ENCODE measurements around the gene AP3M1. TPM values are rescaled to one million over a fixed set of nuclear protein-coding genes. Genes with fewer than 3 reads are reported as not detected.
A peak's percentile ranks its signal among the peaks of the same experiment; 100 is the strongest.

The AP3M1 gene
- polyA plus RNA-seq, 1 experiment = 31.7 TPM

DNA sequence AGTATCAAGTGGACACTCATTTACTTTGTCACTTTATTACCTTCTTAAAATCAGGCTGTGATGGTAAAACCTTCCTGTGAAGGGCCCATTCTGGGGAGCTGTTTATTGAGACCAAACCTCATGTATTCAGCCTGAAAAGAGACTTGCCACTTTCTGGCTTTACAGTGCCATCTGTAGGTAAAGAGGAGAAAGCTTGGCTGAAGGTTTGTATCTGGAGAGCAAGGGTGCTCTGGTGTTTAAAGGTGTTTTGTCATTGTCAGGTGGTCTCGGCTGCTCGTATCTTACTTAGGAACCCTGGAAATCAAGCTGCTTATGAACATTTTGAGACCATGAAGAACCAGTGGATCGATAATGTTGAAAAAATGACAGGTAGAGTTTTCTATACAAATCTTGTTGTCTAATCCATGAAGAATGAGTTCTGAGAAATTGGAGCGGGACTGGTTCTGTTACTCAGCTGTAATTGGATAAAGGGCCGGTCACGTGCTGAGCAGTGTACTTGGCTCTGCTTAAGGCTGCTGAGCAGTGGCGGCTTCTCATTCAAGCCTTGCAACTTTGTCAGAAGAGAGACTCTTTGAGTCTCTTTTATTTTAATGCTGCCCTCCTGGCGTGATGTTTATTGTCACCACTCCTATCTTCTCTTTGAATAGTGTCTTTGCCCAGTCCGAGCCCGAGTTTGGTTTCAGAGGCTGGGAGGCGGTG, 46.9 kb downstream of the AP3M1 start:
- DNase-seq (ENCODE audit: low read depth) = no peak
- TF ChIP-seq CTCF (IDR thresholded peaks at IDR 0.05; ENCODE audit: insufficient read depth, low read depth, low read length) = peak; percentile 51
- H3K27me3 ChIP-seq (ENCODE audit: control insufficient read depth, insufficient read depth, low read length) = no peaks in the 10 kb centered on the region
- H3K4me3 ChIP-seq (ENCODE audit: low read depth, low read length) = no peak overlapping the region
- H3K36me3 ChIP-seq (ENCODE audit: control insufficient read depth, insufficient read depth, low read length) = peaks cover 34% of the 10 kb centered on the region
- ChIA-PET CTCF (interaction anchor here (1.0 to 3.2 kb wide), 10 partner anchors 11 to 217 kb away, joined by 3 to 17 read pairs (median 5); no protein-coding TSS in a partner anchor), POLR2A (no interaction called here)

- Histone ChIP-seq H3K36me3 (ENCODE audit: control insufficient read depth, insufficient read depth, low read length) (peaks cover 33% of the 10 kb centered on the region), H3K4me3 (ENCODE audit: low read depth, low read length) (no peak overlapping the region), H3K27me3 (ENCODE audit: control insufficient read depth, insufficient read depth, low read length) (no peaks in the 10 kb centered on the region)
- CTCF ChIA-PET = interaction anchor here (0.6 to 3.2 kb wide), 3 partner anchors 213 to 1091 kb away, joined by 3 to 11 read pairs (median 3); no protein-coding TSS in a partner anchor
- POLR2A ChIA-PET = no interaction called here
- TF ChIP-seq CTCF (IDR thresholded peaks at IDR 0.05; ENCODE audit: insufficient read depth, low read depth, low read length) = no peak
- DNase-seq (ENCODE audit: low read depth) = no peak
These were observed 50.8 kb downstream of the AP3M1 start for GRCh38 chr10:74099836-74100235.

- no peak overlapping the region for H3K4me3 ChIP-seq (ENCODE audit: low read depth, low read length)
- no peak for DNase-seq (ENCODE audit: low read depth)
- H3K27me3 ChIP-seq (ENCODE audit: control insufficient read depth, insufficient read depth, low read length) = no peaks in the 10 kb centered on the region
- H3K36me3 ChIP-seq (ENCODE audit: control insufficient read depth, insufficient read depth, low read length) = peaks cover 33% of the 10 kb centered on the region
- CTCF ChIA-PET = interaction anchor here (0.7 to 3.2 kb wide), 5 partner anchors 18 to 221 kb away, joined by 3 to 11 read pairs (median 3); no protein-coding TSS in a partner anchor
- POLR2A ChIA-PET = no interaction called here
- no peak for TF ChIP-seq CTCF (IDR thresholded peaks at IDR 0.05; ENCODE audit: insufficient read depth, low read depth, low read length)
These were observed 51.2 kb downstream of the AP3M1 start for GRCh38 chr10:74099420-74099819.

GRCh38 chr10:74097776-74098175, 52.9 kb downstream of the AP3M1 start:
- H3K36me3 ChIP-seq (ENCODE audit: control insufficient read depth, insufficient read depth, low read length) = peaks cover 34% of the 10 kb centered on the region
- CTCF ChIA-PET = interaction anchor here (1.5 to 3.2 kb wide), 3 partner anchors 115 to 211 kb away, joined by 3 to 11 read pairs (median 5); no protein-coding TSS in a partner anchor
- no peak for TF ChIP-seq CTCF (IDR thresholded peaks at IDR 0.05; ENCODE audit: insufficient read depth, low read depth, low read length)
- no peak for DNase-seq (ENCODE audit: low read depth)
- H3K4me3 ChIP-seq (ENCODE audit: low read depth, low read length) = no peak overlapping the region
- no peaks in the 10 kb centered on the region for H3K27me3 ChIP-seq (ENCODE audit: control insufficient read depth, insufficient read depth, low read length)
- POLR2A ChIA-PET = no interaction called here

- no peak for TF ChIP-seq CTCF (IDR thresholded peaks at IDR 0.05; ENCODE audit: insufficient read depth, low read depth, low read length)
- ChIA-PET POLR2A (no interaction called here), CTCF (interaction anchor here (1.0 to 1.5 kb wide), 2 partner anchors 11 to 116 kb away, joined by 3 read pairs; no protein-coding TSS in a partner anchor)
- Histone ChIP-seq H3K27me3 (ENCODE audit: control insufficient read depth, insufficient read depth, low read length) (no peaks in the 10 kb centered on the region), H3K36me3 (ENCODE audit: control insufficient read depth, insufficient read depth, low read length) (peaks cover 37% of the 10 kb centered on the region), H3K4me3 (ENCODE audit: low read depth, low read length) (no peak overlapping the region)
- DNase-seq (ENCODE audit: low read depth) = no peak
These were observed 53.9 kb downstream of the AP3M1 start for GRCh38 chr10:74096777-74097176.

All from BJ (cell line).